IMR-90 (cell line): ENCODE measurements around the gene ALDH3A2.

ENCODE experiments used
- BHLHE40 ChIP-seq: fragments of 150-350 bp; IDR thresholded peaks from 2 replicates; pipeline ENCODE4 v1.6.1; 2016; ENCODE audit warnings: mild to moderate bottlenecking, low read depth, low read length
- CEBPB ChIP-seq: IDR thresholded peaks from 2 replicates; pipeline ENCODE4 v1.6.1; 2012; ENCODE audit warnings: low read depth, low read length, improper control_type of control experiment
- CHD1 ChIP-seq: IDR thresholded peaks from 2 replicates; pipeline ENCODE4 v1.6.1; 2012; ENCODE audit warnings: low read depth, low read length, improper control_type of control experiment
- MAFK ChIP-seq: IDR thresholded peaks from 2 replicates; pipeline ENCODE4 v1.6.1; 2012; ENCODE audit warnings: low read depth, low read length, improper control_type of control experiment
- MAZ ChIP-seq: IDR thresholded peaks from 2 replicates; pipeline ENCODE4 v1.6.1; 2012; ENCODE audit warnings: low read depth, mild to moderate bottlenecking, low read length, improper control_type of control experiment, moderate library complexity, borderline replicate concordance
- MXI1 ChIP-seq: IDR thresholded peaks from 2 replicates; pipeline ENCODE4 v1.6.1; 2012; ENCODE audit warnings: low read depth, mild to moderate bottlenecking, low read length, moderate library complexity, borderline replicate concordance
- NFE2L2 ChIP-seq: fragments of 150-350 bp; IDR thresholded peaks from 2 replicates; pipeline ENCODE4 v1.6.1; 2016; ENCODE audit warnings: low read depth, mild to moderate bottlenecking, low read length
- POLR2A ChIP-seq: IDR thresholded peaks from 2 replicates; pipeline ENCODE4 v1.6.1; 2012; ENCODE audit warnings: mild to moderate bottlenecking, low read depth, low read length
- RAD21 ChIP-seq: IDR thresholded peaks from 2 replicates; pipeline ENCODE4 v1.6.1; 2012; ENCODE audit warnings: low read length, improper control_type of control experiment
- RFX5 ChIP-seq: IDR thresholded peaks from 2 replicates; pipeline ENCODE4 v1.8.0; 2012; ENCODE audit warnings: low read depth, mild to moderate bottlenecking, low read length, moderate library complexity
- SMC3 ChIP-seq: fragments of 150-350 bp; IDR thresholded peaks from 2 replicates; pipeline ENCODE4 v1.6.1; 2016; ENCODE audit warnings: low read depth, mild to moderate bottlenecking, antibody characterized with exemption, low read length, moderate library complexity
- TF ChIP-seq, protein P1 (sequence below): conservative IDR thresholded peaks from 2 replicates; pipeline ENCODE4 v1.5.1; 2012; ENCODE audit warnings: mild to moderate bottlenecking, low read depth, low read length, improper control_type of control experiment
- TF ChIP-seq, protein P2 (sequence below): fragments of 150-350 bp; IDR thresholded peaks from 2 replicates; pipeline ENCODE4 v1.6.1; 2016; ENCODE audit warnings: low read depth, mild to moderate bottlenecking, low read length, moderate library complexity, borderline replicate concordance
- TF ChIP-seq, protein P3 (sequence below): fragments of 150-350 bp; IDR thresholded peaks from 2 replicates; pipeline ENCODE4 v1.6.1; 2017; ENCODE audit warnings: mild to moderate bottlenecking, antibody characterized with exemption, low read length, low read depth

DNA sequence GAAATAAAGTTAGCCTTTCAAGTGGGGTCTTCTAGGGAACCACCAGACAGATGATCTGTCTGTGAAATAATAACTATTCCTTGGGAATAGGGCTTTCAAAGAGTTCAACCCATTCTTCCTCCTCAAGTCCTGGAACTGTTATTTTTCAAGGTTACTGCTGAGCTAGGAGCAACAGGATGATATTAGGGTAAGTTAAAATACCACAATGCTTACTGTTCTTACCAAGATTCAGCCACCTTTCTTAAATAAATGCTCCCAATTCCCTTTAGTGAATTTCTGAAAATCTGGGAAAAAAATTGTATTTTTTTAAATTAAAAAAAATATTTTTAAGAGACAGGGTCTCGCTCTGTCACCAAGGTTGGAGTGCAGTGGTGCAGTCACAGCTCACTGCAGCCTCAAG is 26.9 kb upstream of the ALDH3A2 start:
- TF ChIP-seq, protein P1, sequence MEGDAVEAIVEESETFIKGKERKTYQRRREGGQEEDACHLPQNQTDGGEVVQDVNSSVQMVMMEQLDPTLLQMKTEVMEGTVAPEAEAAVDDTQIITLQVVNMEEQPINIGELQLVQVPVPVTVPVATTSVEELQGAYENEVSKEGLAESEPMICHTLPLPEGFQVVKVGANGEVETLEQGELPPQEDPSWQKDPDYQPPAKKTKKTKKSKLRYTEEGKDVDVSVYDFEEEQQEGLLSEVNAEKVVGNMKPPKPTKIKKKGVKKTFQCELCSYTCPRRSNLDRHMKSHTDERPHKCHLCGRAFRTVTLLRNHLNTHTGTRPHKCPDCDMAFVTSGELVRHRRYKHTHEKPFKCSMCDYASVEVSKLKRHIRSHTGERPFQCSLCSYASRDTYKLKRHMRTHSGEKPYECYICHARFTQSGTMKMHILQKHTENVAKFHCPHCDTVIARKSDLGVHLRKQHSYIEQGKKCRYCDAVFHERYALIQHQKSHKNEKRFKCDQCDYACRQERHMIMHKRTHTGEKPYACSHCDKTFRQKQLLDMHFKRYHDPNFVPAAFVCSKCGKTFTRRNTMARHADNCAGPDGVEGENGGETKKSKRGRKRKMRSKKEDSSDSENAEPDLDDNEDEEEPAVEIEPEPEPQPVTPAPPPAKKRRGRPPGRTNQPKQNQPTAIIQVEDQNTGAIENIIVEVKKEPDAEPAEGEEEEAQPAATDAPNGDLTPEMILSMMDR, result no peak
- TF ChIP-seq RFX5 (no peak), POLR2A (no peak), RAD21 (no peak), MAZ (no peak), MXI1 (no peak), SMC3 (no peak), BHLHE40 (no peak), CEBPB (no peak), MAFK (no peak), NFE2L2 (no peak), CHD1 (no peak)
- TF ChIP-seq, protein P2, sequence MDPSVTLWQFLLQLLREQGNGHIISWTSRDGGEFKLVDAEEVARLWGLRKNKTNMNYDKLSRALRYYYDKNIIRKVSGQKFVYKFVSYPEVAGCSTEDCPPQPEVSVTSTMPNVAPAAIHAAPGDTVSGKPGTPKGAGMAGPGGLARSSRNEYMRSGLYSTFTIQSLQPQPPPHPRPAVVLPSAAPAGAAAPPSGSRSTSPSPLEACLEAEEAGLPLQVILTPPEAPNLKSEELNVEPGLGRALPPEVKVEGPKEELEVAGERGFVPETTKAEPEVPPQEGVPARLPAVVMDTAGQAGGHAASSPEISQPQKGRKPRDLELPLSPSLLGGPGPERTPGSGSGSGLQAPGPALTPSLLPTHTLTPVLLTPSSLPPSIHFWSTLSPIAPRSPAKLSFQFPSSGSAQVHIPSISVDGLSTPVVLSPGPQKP, result no peak
- TF ChIP-seq, protein P3, sequence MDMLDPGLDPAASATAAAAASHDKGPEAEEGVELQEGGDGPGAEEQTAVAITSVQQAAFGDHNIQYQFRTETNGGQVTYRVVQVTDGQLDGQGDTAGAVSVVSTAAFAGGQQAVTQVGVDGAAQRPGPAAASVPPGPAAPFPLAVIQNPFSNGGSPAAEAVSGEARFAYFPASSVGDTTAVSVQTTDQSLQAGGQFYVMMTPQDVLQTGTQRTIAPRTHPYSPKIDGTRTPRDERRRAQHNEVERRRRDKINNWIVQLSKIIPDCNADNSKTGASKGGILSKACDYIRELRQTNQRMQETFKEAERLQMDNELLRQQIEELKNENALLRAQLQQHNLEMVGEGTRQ, result no peak
